Bronchial epithelial cell (primary cell): ENCODE results near the gene PTPRD. TPM values are rescaled to one million over a fixed set of nuclear protein-coding genes. Genes with fewer than 3 reads are reported as not detected.

Source experiments
- DNase-seq: peaks from one replicate; pipeline ENCODE4 v3.0.0-alpha.2; 2010; ENCODE audit warnings: low read depth
- FAIRE-seq: peaks from 2 replicates; lab custom pipeline; 2011; peaks lifted over from hg19 to GRCh38; lab: Jason Lieb, UNC
- H3K27me3 ChIP-seq: 2 replicates; pipeline ENCODE4 v1.5.1; 2011; ENCODE audit warnings: low read length; ENCODE audit not compliant: control insufficient read depth, insufficient read depth
- H3K36me3 ChIP-seq: 2 replicates; pipeline ENCODE4 v1.5.1; 2011; ENCODE audit warnings: low read length; ENCODE audit not compliant: control insufficient read depth, insufficient read depth
- H3K4me3 ChIP-seq: 2 replicates; pipeline ENCODE4 v1.5.1; 2011; ENCODE audit warnings: mild to moderate bottlenecking, low read depth, low read length, control low read depth
- CTCF ChIP-seq: IDR thresholded peaks from 2 replicates; pipeline ENCODE4 v1.5.1; 2011; ENCODE audit warnings: mild to moderate bottlenecking, moderate library complexity, low read length, control low read depth, inconsistent platforms; ENCODE audit not compliant: insufficient read depth, severe bottlenecking
- total RNA-seq: library from RNA; depleted of rRNA; stranded (reverse); fragments of >200 nt; gene quantifications from 2 replicates; pipeline ENCODE4 v1.2.1, GENCODE V29; 2014

Gene PTPRD
- total RNA-seq, 1 donor from 2014 or later = 2.9 TPM

- TF ChIP-seq CTCF = no peak
- FAIRE-seq (no peak), DNase-seq (no peak)
- no peaks in the 10 kb centered on the region for H3K27me3 ChIP-seq
- H3K4me3 ChIP-seq = no peak overlapping the region
- H3K36me3 ChIP-seq = no peaks in the 10 kb centered on the region
Observed at GRCh38 chr9:8779478-8779877, 1833.3 kb downstream of the PTPRD start.

- DNase-seq = no peak
- no peak for TF ChIP-seq CTCF
- Histone ChIP-seq H3K36me3 (no peaks in the 10 kb centered on the region), H3K27me3 (no peaks in the 10 kb centered on the region), H3K4me3 (no peak overlapping the region)
- FAIRE-seq = no peak
Observed at GRCh38 chr9:8778356-8778755, 1834.4 kb downstream of the PTPRD start.

DNA sequence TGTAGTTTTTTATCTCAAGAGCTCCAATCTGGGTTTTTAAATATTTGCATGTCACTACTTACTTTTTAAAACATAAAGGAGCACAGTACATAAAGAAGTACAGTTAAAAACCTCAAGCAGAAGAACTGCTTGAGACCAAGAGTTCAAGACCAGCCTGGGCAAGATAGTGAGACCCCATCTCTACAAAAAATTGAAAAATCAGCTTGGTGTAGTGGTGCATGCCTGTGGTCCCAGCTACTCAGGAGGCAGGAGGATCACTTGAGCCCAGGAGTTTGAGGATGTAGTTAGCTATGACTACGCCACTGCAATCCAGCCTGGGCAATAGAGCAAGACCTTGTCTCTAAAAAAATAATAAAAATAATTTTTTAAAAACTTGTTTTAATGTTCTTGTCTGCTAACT is 1840.5 kb downstream of the PTPRD start:
- Histone ChIP-seq H3K36me3 (no peaks in the 10 kb centered on the region), H3K27me3 (no peaks in the 10 kb centered on the region), H3K4me3 (no peak overlapping the region)
- FAIRE-seq = no peak
- DNase-seq = no peak
- no peak for TF ChIP-seq CTCF

GRCh38 chr9:8769153-8769552 is 1843.6 kb downstream of the PTPRD start:
- no peak for TF ChIP-seq CTCF
- FAIRE-seq = no peak
- Histone ChIP-seq H3K4me3 (no peak overlapping the region), H3K27me3 (no peaks in the 10 kb centered on the region), H3K36me3 (no peaks in the 10 kb centered on the region)
- DNase-seq = no peak

DNA sequence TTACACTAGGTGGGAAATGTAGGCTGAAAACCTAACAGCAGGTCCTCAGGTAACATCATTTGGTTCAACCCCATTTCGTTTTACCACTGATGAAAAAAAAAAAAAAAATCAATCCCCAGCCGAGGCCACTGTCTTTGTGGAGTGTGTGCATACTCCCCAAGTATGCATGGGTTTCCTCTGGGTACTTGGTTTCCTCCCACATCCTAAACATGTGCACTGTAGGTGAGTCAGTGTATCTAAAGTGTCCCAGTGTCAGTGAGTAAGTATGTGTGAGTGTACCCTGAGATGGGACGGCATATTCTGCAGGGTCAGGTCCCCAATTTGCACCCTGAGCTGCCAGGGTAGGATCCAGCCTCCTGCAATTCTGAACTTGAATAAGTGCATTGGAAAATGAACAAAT is 1846.7 kb downstream of the PTPRD start:
- Histone ChIP-seq H3K27me3 (no peaks in the 10 kb centered on the region), H3K4me3 (no peak overlapping the region), H3K36me3 (no peaks in the 10 kb centered on the region)
- TF ChIP-seq CTCF = no peak
- peak; percentile 23 for DNase-seq
- no peak for FAIRE-seq

- no peaks in the 10 kb centered on the region for H3K36me3 ChIP-seq
- no peak overlapping the region for H3K4me3 ChIP-seq
- peak; percentile 55 for DNase-seq
- no peak for FAIRE-seq
- TF ChIP-seq CTCF = no peak
- no peaks in the 10 kb centered on the region for H3K27me3 ChIP-seq
Observed at GRCh38 chr9:8764051-8764450, 1848.8 kb downstream of the PTPRD start.
